Measurements from ENCODE around the gene PLOD2.

DNA sequence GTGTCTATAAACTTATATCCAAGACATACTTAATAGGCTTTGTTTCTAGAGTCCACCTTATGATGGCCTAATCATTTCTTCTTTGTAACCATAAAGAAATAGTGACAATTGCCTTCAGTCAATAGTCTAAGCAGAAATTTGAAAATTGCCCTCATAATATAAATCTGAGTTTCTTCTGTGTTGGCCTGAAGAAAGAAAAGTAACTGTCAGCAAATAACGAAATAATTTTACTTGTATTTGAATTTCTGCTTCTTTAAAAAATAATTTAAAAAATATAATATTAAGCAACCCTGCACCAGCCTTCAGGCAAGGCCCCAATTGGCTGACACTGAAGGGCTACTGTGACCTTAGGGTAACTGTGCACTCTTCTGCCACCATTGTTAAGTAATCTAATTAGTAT is 113.5 kb downstream of the PLOD2 start:
- TF ChIP-seq, protein P1, sequence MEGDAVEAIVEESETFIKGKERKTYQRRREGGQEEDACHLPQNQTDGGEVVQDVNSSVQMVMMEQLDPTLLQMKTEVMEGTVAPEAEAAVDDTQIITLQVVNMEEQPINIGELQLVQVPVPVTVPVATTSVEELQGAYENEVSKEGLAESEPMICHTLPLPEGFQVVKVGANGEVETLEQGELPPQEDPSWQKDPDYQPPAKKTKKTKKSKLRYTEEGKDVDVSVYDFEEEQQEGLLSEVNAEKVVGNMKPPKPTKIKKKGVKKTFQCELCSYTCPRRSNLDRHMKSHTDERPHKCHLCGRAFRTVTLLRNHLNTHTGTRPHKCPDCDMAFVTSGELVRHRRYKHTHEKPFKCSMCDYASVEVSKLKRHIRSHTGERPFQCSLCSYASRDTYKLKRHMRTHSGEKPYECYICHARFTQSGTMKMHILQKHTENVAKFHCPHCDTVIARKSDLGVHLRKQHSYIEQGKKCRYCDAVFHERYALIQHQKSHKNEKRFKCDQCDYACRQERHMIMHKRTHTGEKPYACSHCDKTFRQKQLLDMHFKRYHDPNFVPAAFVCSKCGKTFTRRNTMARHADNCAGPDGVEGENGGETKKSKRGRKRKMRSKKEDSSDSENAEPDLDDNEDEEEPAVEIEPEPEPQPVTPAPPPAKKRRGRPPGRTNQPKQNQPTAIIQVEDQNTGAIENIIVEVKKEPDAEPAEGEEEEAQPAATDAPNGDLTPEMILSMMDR (conservative IDR thresholded peaks at IDR 0.05; ENCODE audit: low read length), result no peak
- no peak for TF ChIP-seq EZH2phosphoT487 (IDR thresholded peaks at IDR 0.05; ENCODE audit: borderline replicate concordance)
